ENCODE data around the gene INPP4B.

GRCh38 chr4:142741995-142742394 lies 104.1 kb downstream of the INPP4B start:
- TF ChIP-seq CTCF (IDR thresholded peaks at IDR 0.05; ENCODE audit: low read depth, low read length): no peak
- TF ChIP-seq MAX (IDR thresholded peaks at IDR 0.05; ENCODE audit: low read depth, low read length): no peak

Measured in NB4 (cell line).